ENCODE measurements around the gene DIPK1B. TPM values are rescaled to one million over a fixed set of nuclear protein-coding genes. Genes with fewer than 3 reads are reported as not detected.

Gene DIPK1B
- 56.2 to 60.5 TPM (median 58.1 TPM) in 3 replicates for total RNA-seq

DNA sequence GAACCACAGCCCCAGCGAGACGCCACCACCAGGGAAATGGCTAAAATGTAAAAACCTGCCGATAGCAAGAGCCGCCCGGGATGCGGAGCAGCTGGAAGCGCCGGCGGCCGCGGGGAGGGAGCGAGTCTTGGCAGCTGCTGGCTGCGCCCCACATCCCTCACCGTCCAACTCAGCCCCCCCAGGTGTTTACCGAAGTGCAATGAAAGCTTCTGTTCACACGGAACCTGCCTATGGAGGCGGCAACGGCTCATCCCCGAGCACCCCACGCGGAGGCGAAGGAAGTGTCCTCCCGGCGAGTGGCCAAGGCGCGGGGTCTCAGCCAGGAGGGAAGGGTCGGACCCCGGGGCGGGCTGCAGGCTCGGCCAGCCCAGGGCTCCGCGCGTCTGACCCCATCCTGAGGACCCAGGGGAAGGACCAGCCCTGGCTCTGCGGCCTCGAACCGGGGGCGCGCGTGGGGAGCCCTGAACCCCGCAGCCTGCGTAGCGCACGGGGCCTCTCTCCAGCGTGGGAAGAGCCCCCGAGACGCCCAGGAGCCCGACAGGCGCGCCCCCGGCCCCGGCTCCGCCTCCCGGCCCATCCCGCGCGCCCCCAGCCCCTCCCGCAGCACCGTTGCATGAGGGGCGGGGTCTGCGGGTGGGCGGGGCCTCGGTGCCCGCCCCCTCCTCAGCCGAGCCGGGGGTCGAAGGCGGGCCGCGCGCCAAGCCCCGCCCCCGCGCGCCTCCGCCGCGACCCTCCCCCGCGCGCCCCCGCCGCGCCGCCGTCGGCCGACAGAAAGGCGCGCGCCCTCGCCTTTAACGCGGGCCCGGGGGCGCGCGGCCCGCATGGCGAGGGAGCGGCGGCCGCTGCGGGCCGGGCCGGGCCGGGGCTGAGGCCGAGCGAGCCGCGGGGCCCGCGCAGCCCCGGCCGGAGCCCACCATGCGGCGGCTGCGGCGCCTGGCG is at the start of gene DIPK1B:
Gene DIPK1B (plus strand): TSS at position 822 of the 939 bp plus-strand sequence. CDS start 94 bp downstream, at position 916.
- Mint-ChIP-seq H3K27me3 (ENCODE audit: low read depth) (no peaks in the 10 kb centered on the region), H3K4me3 (peak within 1 kb of the TSS; percentile 70), H3K27ac (no peak within 1 kb of the TSS), H3K36me3 (peaks cover 4% of the 10 kb centered on the region), H3K9me3 (no peaks in the 10 kb centered on the region), H3K4me1 (peaks cover 10% of the 10 kb centered on the region)
- TF ChIP-seq, protein P1, sequence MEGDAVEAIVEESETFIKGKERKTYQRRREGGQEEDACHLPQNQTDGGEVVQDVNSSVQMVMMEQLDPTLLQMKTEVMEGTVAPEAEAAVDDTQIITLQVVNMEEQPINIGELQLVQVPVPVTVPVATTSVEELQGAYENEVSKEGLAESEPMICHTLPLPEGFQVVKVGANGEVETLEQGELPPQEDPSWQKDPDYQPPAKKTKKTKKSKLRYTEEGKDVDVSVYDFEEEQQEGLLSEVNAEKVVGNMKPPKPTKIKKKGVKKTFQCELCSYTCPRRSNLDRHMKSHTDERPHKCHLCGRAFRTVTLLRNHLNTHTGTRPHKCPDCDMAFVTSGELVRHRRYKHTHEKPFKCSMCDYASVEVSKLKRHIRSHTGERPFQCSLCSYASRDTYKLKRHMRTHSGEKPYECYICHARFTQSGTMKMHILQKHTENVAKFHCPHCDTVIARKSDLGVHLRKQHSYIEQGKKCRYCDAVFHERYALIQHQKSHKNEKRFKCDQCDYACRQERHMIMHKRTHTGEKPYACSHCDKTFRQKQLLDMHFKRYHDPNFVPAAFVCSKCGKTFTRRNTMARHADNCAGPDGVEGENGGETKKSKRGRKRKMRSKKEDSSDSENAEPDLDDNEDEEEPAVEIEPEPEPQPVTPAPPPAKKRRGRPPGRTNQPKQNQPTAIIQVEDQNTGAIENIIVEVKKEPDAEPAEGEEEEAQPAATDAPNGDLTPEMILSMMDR (IDR thresholded peaks at IDR 0.05; ENCODE audit: unreplicated experiment): no peak
- peak in 1 of 2 experiments; percentile 69 for DNase-seq (ENCODE audit: low spot score in 2 of 2, unreplicated experiment in 2 of 2)

DNA sequence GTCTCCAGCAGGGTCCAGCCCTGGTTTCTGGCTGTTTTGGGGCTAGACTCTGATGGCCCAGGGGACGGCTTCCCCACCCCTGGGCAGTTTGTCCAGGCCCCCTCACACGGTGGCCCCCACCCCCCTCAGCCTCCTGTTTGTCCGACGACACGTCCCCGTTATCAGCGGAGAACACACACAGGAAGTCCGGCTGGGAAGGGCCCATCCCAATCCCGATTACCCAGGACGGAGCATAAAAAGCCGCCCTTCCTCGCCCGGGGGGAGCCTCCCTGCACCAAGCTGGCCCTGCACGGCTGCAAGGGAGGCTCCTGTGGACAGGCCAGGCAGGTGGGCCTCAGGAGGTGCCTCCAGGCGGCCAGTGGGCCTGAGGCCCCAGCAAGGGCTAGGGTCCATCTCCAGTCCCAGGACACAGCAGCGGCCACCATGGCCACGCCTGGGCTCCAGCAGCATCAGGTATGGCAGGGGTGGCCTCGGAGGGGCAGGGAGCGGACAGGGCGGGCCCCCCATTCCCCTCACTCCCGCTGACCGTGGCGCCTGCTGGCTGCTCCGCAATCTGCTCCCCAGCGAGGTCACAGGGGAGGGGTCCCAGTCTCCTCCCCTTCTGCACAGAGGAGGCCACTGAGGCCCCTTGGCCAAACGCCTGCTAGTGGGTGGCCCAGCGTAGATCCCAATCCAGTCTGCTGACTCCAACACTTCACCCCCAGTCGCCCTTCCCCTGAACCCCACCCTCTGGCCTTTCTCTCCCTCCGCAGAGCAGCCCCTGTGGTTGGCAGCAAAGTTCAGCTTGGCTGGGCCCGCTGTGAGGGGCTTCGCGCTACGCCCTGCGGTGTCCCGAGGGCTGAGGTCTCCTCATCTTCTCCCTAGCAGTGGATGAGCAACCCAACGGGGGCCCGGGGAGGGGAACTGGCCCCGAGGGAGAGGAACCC is 49.5 kb upstream of the DIPK1B start, which contains the start of gene EGFL7:
Gene EGFL7 (plus strand): TSS at position 261 of the 926 bp plus-strand sequence. CDS start 5,367 bp downstream, outside the sequence.
- Mint-ChIP-seq H3K27me3 (ENCODE audit: low read depth) (peaks cover 4% of the 10 kb centered on the region), H3K36me3 (no peaks in the 10 kb centered on the region), H3K9me3 (no peaks in the 10 kb centered on the region), H3K27ac (no peak within 1 kb of the TSS), H3K4me1 (peaks cover 9% of the 10 kb centered on the region), H3K4me3 (no peak within 1 kb of the TSS)
- TF ChIP-seq, protein P1 (IDR thresholded peaks at IDR 0.05; ENCODE audit: unreplicated experiment): no peak
- no peak for DNase-seq (ENCODE audit: low spot score in 2 of 2, unreplicated experiment in 2 of 2)

GRCh38 chr9:136664000-136664915 is 48.1 kb upstream of the DIPK1B start:
- no peaks in the 10 kb centered on the region for H3K9me3 Mint-ChIP-seq

GRCh38 chr9:136665111-136665703 is 47.2 kb upstream of the DIPK1B start:
- Mint-ChIP-seq H3K27ac (peak overlapping the region; percentile 78), H3K36me3 (no peaks in the 10 kb centered on the region), H3K9me3 (no peaks in the 10 kb centered on the region), H3K4me1 (peaks cover 9% of the 10 kb centered on the region), H3K27me3 (ENCODE audit: low read depth) (no peaks in the 10 kb centered on the region), H3K4me3 (peak overlapping the region; percentile 79)
- TF ChIP-seq, protein P1 (IDR thresholded peaks at IDR 0.05; ENCODE audit: unreplicated experiment): peak; percentile 33
- peak in 1 of 2 experiments; percentile 61 for DNase-seq (ENCODE audit: low spot score in 2 of 2, unreplicated experiment in 2 of 2)

More at GRCh38 chr9:136664000-136664915, 48.1 kb upstream of the DIPK1B start:
- Mint-ChIP-seq H3K36me3 (no peaks in the 10 kb centered on the region), H3K27me3 (ENCODE audit: low read depth) (no peaks in the 10 kb centered on the region), H3K4me1 (peaks cover 9% of the 10 kb centered on the region), H3K4me3 (peak overlapping the region; percentile 79), H3K27ac (no peak overlapping the region)
- TF ChIP-seq, protein P1 (IDR thresholded peaks at IDR 0.05; ENCODE audit: unreplicated experiment): no peak
- no peak for DNase-seq (ENCODE audit: low spot score in 2 of 2, unreplicated experiment in 2 of 2)

All from mesothelial cell of epicardium (in vitro differentiated cells).